GM18909 (cell line): ENCODE measurements around the gene EXOC1.
"Not testable (repeated sequence)": the region's sequence is repeated elsewhere in the genome, so short reads cannot be mapped to it uniquely, and the experiment has no call there.

Experiments used
- ATAC-seq: cut with Tn5 transposase; IDR thresholded peaks from one replicate; pipeline ENCODE4 v1.9.1; 2021; ENCODE audit warnings: mild to moderate bottlenecking; ENCODE audit not compliant: unreplicated experiment, poor library complexity

Gene EXOC1

GRCh38 chr4:55842312-55842711 lies 11.1 kb upstream of the EXOC1 start:
- not testable (repeated sequence) for ATAC-seq

GRCh38 chr4:55849724-55850123 lies 3.7 kb upstream of the EXOC1 start:
- ATAC-seq, result no peak

GRCh38 chr4:55851885-55852284 lies 1.6 kb upstream of the EXOC1 start:
- ATAC-seq, result no peak

- ATAC-seq, result no peak
These were observed 681 bp downstream of the EXOC1 start for GRCh38 chr4:55854129-55854528.

GRCh38 chr4:55857586-55857985 lies 4.1 kb downstream of the EXOC1 start:
- ATAC-seq, result no peak

- no peak for ATAC-seq
These were observed 6.3 kb downstream of the EXOC1 start for GRCh38 chr4:55859711-55860110.

GRCh38 chr4:55864577-55865223 lies 11.3 kb downstream of the EXOC1 start:
- no peak for ATAC-seq

- ATAC-seq, result no peak
These were observed 11.9 kb downstream of the EXOC1 start for GRCh38 chr4:55865228-55865806.

GRCh38 chr4:55866290-55866907 lies 13.0 kb downstream of the EXOC1 start:
- peak; percentile 80 for ATAC-seq

- ATAC-seq, result peak; percentile 85
These were observed 13.6 kb downstream of the EXOC1 start for GRCh38 chr4:55866973-55867574.

GRCh38 chr4:55868581-55869090 lies 15.2 kb downstream of the EXOC1 start:
- no peak for ATAC-seq

- ATAC-seq, result no peak
These were observed 17.9 kb downstream of the EXOC1 start for GRCh38 chr4:55871299-55871800.

- no peak for ATAC-seq
These were observed 21.4 kb downstream of the EXOC1 start for GRCh38 chr4:55874831-55875230.

GRCh38 chr4:55876387-55876786 lies 22.9 kb downstream of the EXOC1 start:
- no peak for ATAC-seq

GRCh38 chr4:55879224-55879623 lies 25.8 kb downstream of the EXOC1 start:
- ATAC-seq, result no peak

- no peak for ATAC-seq
These were observed 27.3 kb downstream of the EXOC1 start for GRCh38 chr4:55880652-55881280.

- no peak for ATAC-seq
These were observed 30.8 kb downstream of the EXOC1 start for GRCh38 chr4:55884093-55884850.

- ATAC-seq, result no peak
These were observed 31.4 kb downstream of the EXOC1 start for GRCh38 chr4:55884851-55885219.

GRCh38 chr4:55887594-55887993 lies 34.1 kb downstream of the EXOC1 start:
- no peak for ATAC-seq

- ATAC-seq, result no peak
These were observed 38.7 kb downstream of the EXOC1 start for GRCh38 chr4:55892156-55892555.
